NCI-H2196 treated with DMSO at 0.1 percent for 48 hours (cell line): Measurements from ENCODE around the gene RAPGEF2.
"Not testable (repeated sequence)": the region's sequence is repeated elsewhere in the genome, so short reads cannot be mapped to it uniquely, and the experiment has no call there.

Experiments used
- DNase-seq: peaks from one replicate; lab custom pipeline; 2025; ENCODE audit not compliant: unreplicated experiment; lab: John Stamatoyannopoulos, UW

The RAPGEF2 gene

GRCh38 chr4:159307929-159308328, 205.1 kb downstream of the RAPGEF2 start:
- no peak for DNase-seq

GRCh38 chr4:159308566-159309340, 205.9 kb downstream of the RAPGEF2 start:
- DNase-seq = no peak

GRCh38 chr4:159312236-159312635, 209.4 kb downstream of the RAPGEF2 start:
- no peak for DNase-seq

GRCh38 chr4:159315879-159316278, 213.0 kb downstream of the RAPGEF2 start:
- not testable (repeated sequence) for DNase-seq

- no peak for DNase-seq
Observed at GRCh38 chr4:159317203-159317602, 214.3 kb downstream of the RAPGEF2 start.

- DNase-seq = no peak
Observed at GRCh38 chr4:159319027-159319426, 216.1 kb downstream of the RAPGEF2 start.

- DNase-seq = no peak
Observed at GRCh38 chr4:159326480-159326879, 223.6 kb downstream of the RAPGEF2 start.

- no peak for DNase-seq
Observed at GRCh38 chr4:159328766-159329165, 225.9 kb downstream of the RAPGEF2 start.

GRCh38 chr4:159334461-159334860, 231.6 kb downstream of the RAPGEF2 start:
- DNase-seq = no peak

GRCh38 chr4:159337041-159337440, 234.2 kb downstream of the RAPGEF2 start:
- DNase-seq = no peak

GRCh38 chr4:159341522-159341921, 238.6 kb downstream of the RAPGEF2 start:
- no peak for DNase-seq

- no peak for DNase-seq
Observed at GRCh38 chr4:159342374-159342773, 239.5 kb downstream of the RAPGEF2 start.

GRCh38 chr4:159343116-159343515, 240.2 kb downstream of the RAPGEF2 start:
- no peak for DNase-seq

GRCh38 chr4:159344877-159345276, 242.0 kb downstream of the RAPGEF2 start:
- no peak for DNase-seq

GRCh38 chr4:159346681-159347080, 243.8 kb downstream of the RAPGEF2 start:
- no peak for DNase-seq

GRCh38 chr4:159347813-159348212, 244.9 kb downstream of the RAPGEF2 start:
- no peak for DNase-seq

GRCh38 chr4:159349332-159349731, 246.5 kb downstream of the RAPGEF2 start:
- DNase-seq = no peak

GRCh38 chr4:159352609-159353008, 249.7 kb downstream of the RAPGEF2 start:
- no peak for DNase-seq

- DNase-seq = no peak
Observed at GRCh38 chr4:159353422-159354116, 250.7 kb downstream of the RAPGEF2 start.

- DNase-seq = no peak
Observed at GRCh38 chr4:159355466-159355865, 252.6 kb downstream of the RAPGEF2 start.

GRCh38 chr4:159357350-159357749, 254.5 kb downstream of the RAPGEF2 start:
- no peak for DNase-seq

- DNase-seq = no peak
Observed at GRCh38 chr4:159358226-159358625, 255.3 kb downstream of the RAPGEF2 start.
